Retinal pigment epithelial cell (primary cell): ENCODE data around the gene AIG1.

Experiments
- DNase-seq: peaks from one replicate; pipeline ENCODE4 v3.0.0-alpha.2; 2010; ENCODE audit warnings: low read depth
- H3K4me3 ChIP-seq: 2 replicates; pipeline ENCODE4 v1.5.1; 2011; ENCODE audit warnings: mild to moderate bottlenecking, low read length, control low read depth, moderate library complexity
- TF ChIP-seq, protein P1 (sequence below): conservative IDR thresholded peaks from 2 replicates; pipeline ENCODE4 v1.5.1; 2011; ENCODE audit warnings: low read depth, low read length, control low read depth, inconsistent platforms

Gene AIG1

DNA sequence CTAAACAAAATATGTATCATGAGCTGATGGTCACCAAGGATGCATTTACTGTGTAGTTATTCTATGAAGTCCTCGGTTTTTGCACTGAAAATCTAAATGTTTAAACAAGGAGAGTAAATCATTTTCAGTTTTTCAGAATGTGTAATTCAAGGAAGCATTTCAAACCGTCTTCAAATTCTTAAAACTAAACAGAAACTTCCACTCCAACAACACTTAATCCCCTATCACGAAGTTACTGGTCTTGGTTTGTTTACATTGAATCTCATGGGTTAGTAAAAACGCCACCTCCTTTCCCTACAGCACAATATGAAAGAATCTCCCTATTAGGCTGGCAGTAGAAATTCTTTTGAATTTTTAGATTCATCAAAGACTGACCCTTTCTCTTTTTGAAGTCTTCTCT, 192.9 kb downstream of the AIG1 start:
- no peak for DNase-seq
- no peak overlapping the region for H3K4me3 ChIP-seq
- TF ChIP-seq, protein P1, sequence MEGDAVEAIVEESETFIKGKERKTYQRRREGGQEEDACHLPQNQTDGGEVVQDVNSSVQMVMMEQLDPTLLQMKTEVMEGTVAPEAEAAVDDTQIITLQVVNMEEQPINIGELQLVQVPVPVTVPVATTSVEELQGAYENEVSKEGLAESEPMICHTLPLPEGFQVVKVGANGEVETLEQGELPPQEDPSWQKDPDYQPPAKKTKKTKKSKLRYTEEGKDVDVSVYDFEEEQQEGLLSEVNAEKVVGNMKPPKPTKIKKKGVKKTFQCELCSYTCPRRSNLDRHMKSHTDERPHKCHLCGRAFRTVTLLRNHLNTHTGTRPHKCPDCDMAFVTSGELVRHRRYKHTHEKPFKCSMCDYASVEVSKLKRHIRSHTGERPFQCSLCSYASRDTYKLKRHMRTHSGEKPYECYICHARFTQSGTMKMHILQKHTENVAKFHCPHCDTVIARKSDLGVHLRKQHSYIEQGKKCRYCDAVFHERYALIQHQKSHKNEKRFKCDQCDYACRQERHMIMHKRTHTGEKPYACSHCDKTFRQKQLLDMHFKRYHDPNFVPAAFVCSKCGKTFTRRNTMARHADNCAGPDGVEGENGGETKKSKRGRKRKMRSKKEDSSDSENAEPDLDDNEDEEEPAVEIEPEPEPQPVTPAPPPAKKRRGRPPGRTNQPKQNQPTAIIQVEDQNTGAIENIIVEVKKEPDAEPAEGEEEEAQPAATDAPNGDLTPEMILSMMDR, result no peak

DNA sequence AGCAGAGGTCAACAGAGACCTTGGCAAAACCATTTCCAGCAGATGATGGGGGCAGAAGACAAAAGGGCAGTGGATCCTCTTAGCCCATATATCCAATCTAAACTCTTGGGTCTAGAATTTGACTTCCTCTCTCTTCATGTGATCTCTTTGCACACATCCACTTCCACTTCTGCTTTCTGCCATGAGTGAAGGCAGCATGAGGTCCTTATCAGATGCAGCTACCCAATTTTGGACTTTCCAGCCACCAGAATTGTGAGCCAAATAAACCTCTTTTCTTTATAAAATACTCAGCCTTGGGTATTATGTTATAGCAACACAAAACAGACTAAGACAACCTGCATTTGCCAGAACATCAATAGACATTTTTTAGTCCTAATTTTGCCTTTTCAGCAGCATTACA, 198.3 kb downstream of the AIG1 start:
- no peak for DNase-seq
- no peak overlapping the region for H3K4me3 ChIP-seq
- TF ChIP-seq, protein P1, result no peak

DNA sequence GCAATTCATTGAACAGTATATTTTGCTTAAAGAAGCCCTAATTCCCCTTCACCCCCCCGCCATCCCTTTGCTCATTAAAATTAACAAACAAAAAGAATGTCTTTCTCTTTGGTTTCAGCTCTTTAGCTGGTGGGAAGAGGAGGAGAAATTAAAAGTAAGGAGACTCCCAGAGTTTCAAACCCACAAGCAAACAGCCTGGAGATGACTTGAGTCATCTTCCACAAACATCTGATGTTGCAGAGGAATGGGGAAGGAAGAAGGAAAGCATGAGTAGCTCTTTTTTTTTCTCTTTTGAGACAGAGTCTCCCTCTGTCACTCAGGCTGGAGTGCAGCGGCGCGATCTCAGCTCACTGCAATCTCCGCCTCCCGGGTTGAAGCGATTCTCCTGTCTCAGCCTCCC, 200.2 kb downstream of the AIG1 start:
- H3K4me3 ChIP-seq, result no peak overlapping the region
- TF ChIP-seq, protein P1, result no peak
- no peak for DNase-seq

DNA sequence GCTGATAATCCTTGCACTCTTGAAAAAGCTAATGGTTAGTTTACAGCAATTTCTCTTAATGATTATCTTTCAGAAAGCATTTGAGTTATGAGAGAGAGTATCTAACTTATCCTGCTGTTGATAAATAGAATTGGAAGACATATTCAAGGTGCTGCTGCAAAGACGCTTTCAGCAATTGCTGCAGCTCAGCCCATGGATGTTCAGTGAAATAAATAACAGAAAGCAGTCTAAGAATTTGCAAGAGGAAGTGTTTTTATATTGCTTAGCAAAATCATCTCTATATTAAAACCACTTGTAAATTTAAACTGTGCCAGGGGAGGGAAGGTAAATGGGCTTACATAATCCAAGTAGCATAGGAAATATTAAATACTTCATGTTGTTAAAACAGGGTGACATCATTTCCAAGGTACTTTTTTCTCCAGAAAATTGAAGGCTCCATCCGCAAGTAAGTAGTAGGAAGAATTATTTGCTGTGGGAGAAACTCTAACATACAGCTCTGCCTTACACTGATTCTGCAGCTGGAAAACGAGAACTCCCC, 201.3 kb downstream of the AIG1 start:
- DNase-seq, result no peak
- TF ChIP-seq, protein P1, result no peak
- no peak overlapping the region for H3K4me3 ChIP-seq

DNA sequence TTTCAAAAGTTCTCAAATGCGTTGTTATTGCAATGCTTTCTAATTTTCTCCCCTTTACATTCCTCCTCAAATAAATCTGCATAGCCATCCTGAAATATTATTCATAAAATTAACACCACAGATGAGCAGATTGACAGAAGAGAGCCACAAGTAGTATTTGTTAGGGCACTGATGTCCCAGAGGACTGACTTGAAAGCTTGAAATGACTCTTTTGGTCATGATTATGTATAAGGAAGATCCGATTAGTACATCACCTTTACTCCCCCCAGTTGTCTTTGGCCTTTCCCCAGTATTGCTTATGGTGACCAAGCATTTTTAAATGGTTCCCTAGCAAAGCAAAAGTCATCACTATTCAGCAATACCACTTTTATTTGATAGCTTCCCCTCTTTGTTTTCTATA, 202.2 kb downstream of the AIG1 start:
- no peak overlapping the region for H3K4me3 ChIP-seq
- TF ChIP-seq, protein P1, result no peak
- no peak for DNase-seq

DNA sequence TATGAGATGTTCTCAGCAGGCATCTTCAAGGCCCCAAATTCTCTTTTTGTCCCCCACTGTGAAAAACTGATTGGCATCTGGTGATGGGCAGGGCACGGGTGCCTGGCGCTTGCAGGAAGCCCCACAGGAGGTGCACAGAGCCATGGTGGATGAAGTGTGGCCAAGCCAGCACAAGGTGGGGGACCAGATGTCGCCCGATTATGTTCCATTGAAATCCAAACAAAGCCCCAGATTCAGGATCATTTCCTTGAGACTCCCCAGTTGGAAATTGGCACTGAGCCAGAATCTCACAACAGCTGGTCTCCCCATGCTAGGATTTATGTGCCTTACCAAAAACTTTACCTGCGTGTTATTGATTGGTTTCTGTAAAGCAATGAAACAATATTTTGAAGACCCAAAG, 203.7 kb downstream of the AIG1 start:
- H3K4me3 ChIP-seq, result no peak overlapping the region
- DNase-seq, result no peak
- TF ChIP-seq, protein P1, result no peak

DNA sequence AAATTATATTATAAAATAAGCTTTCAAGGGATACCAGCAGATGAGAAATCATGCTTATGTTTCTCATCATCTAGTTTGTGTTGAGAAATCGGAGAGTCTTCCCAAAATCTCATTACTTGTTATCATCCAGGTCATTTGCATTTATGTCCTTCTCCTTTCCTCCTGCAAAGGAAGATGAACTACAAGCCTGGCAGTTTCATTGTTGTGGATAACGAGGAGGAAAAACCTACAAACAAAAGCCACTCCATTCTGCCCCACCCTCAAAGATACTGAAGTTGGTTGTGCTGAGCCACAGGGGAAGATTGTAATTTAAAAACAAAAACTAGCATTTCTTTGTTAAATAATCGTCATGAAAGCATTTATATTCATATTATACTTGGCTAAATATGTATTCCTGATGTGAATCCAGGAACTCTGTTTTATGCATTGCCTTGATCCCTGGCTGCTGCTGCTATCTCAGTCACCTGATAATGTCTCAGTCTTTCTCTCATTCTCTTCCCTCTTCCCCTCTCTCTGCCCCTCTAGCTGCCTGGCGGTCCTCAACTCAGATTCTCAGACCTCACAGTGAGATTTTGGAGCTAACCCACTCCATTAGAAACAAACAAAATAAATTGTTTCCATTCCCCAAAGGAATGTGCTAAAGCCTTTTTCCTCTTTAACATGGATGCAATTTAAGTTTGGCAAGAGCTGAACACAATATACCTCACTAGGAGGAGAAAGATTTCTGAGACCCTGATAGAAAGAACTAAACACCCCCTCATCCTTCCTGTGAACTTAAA, 204.5 kb downstream of the AIG1 start:
- TF ChIP-seq, protein P1, result no peak
- DNase-seq, result no peak
- no peak overlapping the region for H3K4me3 ChIP-seq
